Lower leg skin (tissue), 3 donors: ENCODE results near the gene TMEM214.

ENCODE experiments used
- CTCF ChIP-seq, 3 donors: fragments of 450-650 bp; IDR thresholded peaks; one replicate each; pipeline ENCODE4 v1.5.1; 2016; ENCODE audit warnings: antibody characterized with exemption in 3 of 3, mild to moderate bottlenecking in 3 of 3, moderate library complexity in 2 of 3
- POLR2A ChIP-seq, 2 donors: fragments of 450-650 bp; IDR thresholded peaks; one replicate each; pipeline ENCODE4 v1.6.1; 2016 to 2017; ENCODE audit warnings: antibody characterized with exemption in 2 of 2, mild to moderate bottlenecking in 1 of 2, moderate library complexity in 1 of 2

- TF ChIP-seq CTCF (IDR thresholded peaks at IDR 0.05) = no peak
- TF ChIP-seq POLR2A (IDR thresholded peaks at IDR 0.05) = no peak
These were observed 25.1 kb upstream of the TMEM214 start for GRCh38 chr2:27007416-27008374.
